Measurements from ENCODE around the gene TPCN1. TPM values are rescaled to one million over a fixed set of nuclear protein-coding genes. Genes with fewer than 3 reads are reported as not detected.

Gene TPCN1
- total RNA-seq, 1 experiment from 2014 or later = 13.5 TPM

GRCh38 chr12:113318900-113319628, 97.8 kb downstream of the TPCN1 start:
- no peak overlapping the region for H3K23ac ChIP-seq (ENCODE audit: insufficient read length, low read depth, low read length)
- Mint-ChIP-seq H3K4me1 (peaks cover 3 to 10% of the 10 kb centered on the region in 2 experiments; a peak in 2 of 4 replicates), H3K4me3 (no peak overlapping the region), H3K9me3 (peaks cover 0 to 3% of the 10 kb centered on the region in 2 experiments; a peak in 3 of 5 replicates), H3K27ac (peak overlapping the region in 1 of 3 experiments; percentile 39; a peak in 3 of 7 replicates), H3K36me3 (ENCODE audit: insufficient read depth in 1 of 3, low read depth in 3 of 3) (peaks cover 18 to 44% (median 23%) of the 10 kb centered on the region in 3 experiments), H3K27me3 (ENCODE audit: low read depth) (no peaks in the 10 kb centered on the region)
- H3T11ph ChIP-seq (ENCODE audit: low read length) = no peak overlapping the region
- no peaks in the 10 kb centered on the region for H3K23me2 ChIP-seq (ENCODE audit: insufficient read length, low read depth, low read length, poor library complexity, severe bottlenecking)
- H3K4me2 ChIP-seq (ENCODE audit: insufficient read depth, insufficient read length, low read length) = no peak overlapping the region
- no peak for TF ChIP-seq CTCF (conservative IDR thresholded peaks at IDR 0.05)
- H2BK15ac ChIP-seq (ENCODE audit: low read depth, low read length) = no peak overlapping the region
- H4K91ac ChIP-seq (ENCODE audit: insufficient read length, low read depth, low read length) = no peak overlapping the region
- no peaks in the 10 kb centered on the region for H3K4me1 ChIP-seq (ENCODE audit: insufficient read depth, low read length)
- no peak for DNase-seq
- H3K18ac ChIP-seq (ENCODE audit: insufficient read length, low read depth, low read length) = no peak overlapping the region
- H3K14ac ChIP-seq (ENCODE audit: insufficient read depth, low read length) = no peak overlapping the region
- no peaks in the 10 kb centered on the region for H4K20me1 ChIP-seq (ENCODE audit: control insufficient read depth, insufficient read depth, insufficient read length)
- H2BK5ac ChIP-seq (ENCODE audit: insufficient read length, low read length) = no peak overlapping the region
- H3K4ac ChIP-seq (ENCODE audit: low read depth, low read length) = no peak overlapping the region
- H3K27me3 ChIP-seq (ENCODE audit: insufficient read depth, low read length) = no peaks in the 10 kb centered on the region
- no peak overlapping the region for H2AFZ ChIP-seq (ENCODE audit: low read length)
- no peak overlapping the region for H4K8ac ChIP-seq (replicated peaks; ENCODE audit: insufficient read length, low read depth, low read length)
- H3K79me1 ChIP-seq (ENCODE audit: insufficient read depth, low read depth, low read length, poor library complexity, severe bottlenecking) = no peaks in the 10 kb centered on the region
- no peak overlapping the region for H3K9ac ChIP-seq (ENCODE audit: extremely low read depth, insufficient read length, low read length)
- no peak overlapping the region for H3K56ac ChIP-seq (ENCODE audit: insufficient read length, low read depth, low read length)
- no CpG with 5 or more reads among the region's 15 CpGs for WGBS (ENCODE audit: extremely low coverage, insufficient read length, low lambda C conversion rate)
- no peak overlapping the region for H3K27ac ChIP-seq (ENCODE audit: insufficient read length, low read depth, low read length)
- H4K5ac ChIP-seq (ENCODE audit: insufficient read length, low read depth, low read length) = no peak overlapping the region
- no peak overlapping the region for H2AK5ac ChIP-seq (ENCODE audit: insufficient read length, low read length)
- no peaks in the 10 kb centered on the region for H3K9me3 ChIP-seq (ENCODE audit: control insufficient read depth, low read depth, low read length)
- H2BK20ac ChIP-seq (ENCODE audit: low read depth, low read length, poor library complexity, severe bottlenecking) = no peak overlapping the region
- H3K79me2 ChIP-seq (ENCODE audit: insufficient read depth, low read length) = no peaks in the 10 kb centered on the region
- no peak overlapping the region for H2BK12ac ChIP-seq (ENCODE audit: insufficient read length, low read depth, low read length)
- H2BK120ac ChIP-seq (ENCODE audit: low read depth, low read length, poor library complexity, severe bottlenecking) = no peak overlapping the region

Measured in H9 (cell line).